ENCODE results near the gene CASK.

DNA sequence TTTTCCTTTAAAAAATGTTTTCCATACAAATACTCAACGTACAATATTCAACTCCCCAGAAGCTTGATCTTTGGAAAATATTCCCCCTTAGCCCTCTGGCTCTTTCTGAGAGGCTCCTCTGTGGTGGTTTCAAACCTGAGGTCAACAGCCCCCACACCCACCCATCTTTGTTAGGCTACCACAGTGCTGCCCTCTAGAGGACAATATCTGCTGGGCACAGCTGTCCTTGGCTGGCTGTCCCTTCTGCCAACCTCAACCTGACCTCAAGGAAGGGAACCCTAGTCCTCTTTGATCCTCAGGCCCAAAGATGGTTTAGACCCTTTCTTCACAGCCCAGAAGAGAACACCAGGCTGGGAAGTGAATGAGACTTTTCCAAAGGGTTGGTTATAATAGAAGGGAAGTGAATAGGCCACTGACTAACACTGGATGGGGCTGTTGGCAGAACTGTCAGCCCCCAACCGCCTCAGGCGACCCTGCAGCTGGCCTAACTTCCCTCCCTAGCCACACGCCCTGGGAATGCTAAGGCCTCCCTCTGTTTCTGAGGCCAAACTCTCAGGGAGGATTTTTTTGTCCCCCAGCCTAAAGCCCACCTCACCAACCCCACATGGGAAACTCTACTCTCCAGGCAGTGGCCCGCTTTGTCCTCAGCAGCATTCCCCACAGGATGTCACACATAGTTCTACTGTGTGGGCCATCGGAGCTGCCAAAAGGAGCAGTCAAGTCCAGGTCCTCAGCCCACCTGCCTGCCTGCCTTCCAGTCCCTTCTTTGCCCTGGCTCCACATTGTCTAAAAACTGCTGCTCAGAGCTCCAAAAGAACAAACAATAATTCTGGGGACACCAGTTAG, 441.9 kb downstream of the CASK start:
- no peak for TF ChIP-seq TOX (CRISPR knock-in tag; IDR thresholded peaks at IDR 0.05; ENCODE audit: borderline replicate concordance)
- TF ChIP-seq ZFP30 (CRISPR knock-in tag; IDR thresholded peaks at IDR 0.05): no peak
- TF ChIP-seq RARB (CRISPR knock-in tag; IDR thresholded peaks at IDR 0.05): no peak
- no peak for TF ChIP-seq GLIS3 (CRISPR knock-in tag; IDR thresholded peaks at IDR 0.05)
- TF ChIP-seq ZNF565 (CRISPR knock-in tag; conservative IDR thresholded peaks at IDR 0.05; ENCODE audit: low read depth): no peak
- no peak for TF ChIP-seq TCF4 (CRISPR knock-in tag; IDR thresholded peaks at IDR 0.05; ENCODE audit: borderline replicate concordance)
- no peak for TF ChIP-seq PPARA (CRISPR knock-in tag; IDR thresholded peaks at IDR 0.05; ENCODE audit: borderline replicate concordance)
- TF ChIP-seq ARNTL (CRISPR knock-in tag; IDR thresholded peaks at IDR 0.05; ENCODE audit: borderline replicate concordance, low read depth): no peak
- TF ChIP-seq SNAI2 (CRISPR knock-in tag; IDR thresholded peaks at IDR 0.05): no peak
- TF ChIP-seq OSR1 (CRISPR knock-in tag; IDR thresholded peaks at IDR 0.05): no peak

Measured in SK-N-SH treated with all-trans-retinoic acid at 6 μM for 48 hours (cell line).